HG03064 (cell line): ENCODE results near the gene RBM26.

Source experiments
- ATAC-seq: cut with Tn5 transposase; IDR thresholded peaks from one replicate; pipeline ENCODE4 v1.9.1; 2021; ENCODE audit warnings: low read depth; ENCODE audit not compliant: unreplicated experiment

Gene RBM26

GRCh38 chr13:79423801-79424642, 18.0 kb upstream of the RBM26 start:
- peak; percentile 67 for ATAC-seq

DNA sequence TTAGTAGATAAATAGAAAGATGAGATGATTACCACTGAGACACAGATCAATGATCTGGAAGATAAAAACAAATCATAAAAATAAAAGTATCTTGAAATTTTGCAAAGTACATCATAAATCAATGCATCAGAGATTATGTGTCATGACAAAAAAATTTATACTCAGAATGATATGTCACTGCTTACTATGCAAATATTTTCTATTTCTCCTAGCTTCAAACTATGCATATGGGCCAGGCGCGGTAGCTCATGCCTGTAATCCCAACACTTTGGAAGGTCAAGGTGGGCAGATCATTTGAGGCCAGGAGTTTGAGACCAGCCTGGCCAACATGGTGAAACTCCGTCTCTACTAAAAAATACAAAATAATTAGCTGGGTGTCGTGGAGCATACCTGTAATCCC, 17.3 kb upstream of the RBM26 start:
- no peak for ATAC-seq

DNA sequence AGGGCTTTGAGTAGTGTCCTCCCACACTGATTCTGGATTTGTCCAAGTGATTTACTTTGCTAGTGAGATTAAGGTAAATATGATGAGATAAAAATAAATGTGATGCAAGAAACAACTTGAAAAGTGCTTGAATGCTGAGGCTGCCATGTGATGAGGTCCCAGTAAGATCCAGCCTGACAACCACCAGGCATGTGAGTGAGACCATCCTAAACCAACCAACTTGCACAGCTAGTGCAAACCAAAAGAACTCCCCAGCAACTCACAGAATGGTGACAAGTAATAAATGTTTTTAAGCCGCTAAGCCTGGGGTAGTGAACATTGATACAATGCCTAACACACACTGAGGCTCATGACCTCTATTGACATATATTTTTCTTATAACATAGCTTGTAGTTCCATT, 13.3 kb upstream of the RBM26 start:
- no peak for ATAC-seq

DNA sequence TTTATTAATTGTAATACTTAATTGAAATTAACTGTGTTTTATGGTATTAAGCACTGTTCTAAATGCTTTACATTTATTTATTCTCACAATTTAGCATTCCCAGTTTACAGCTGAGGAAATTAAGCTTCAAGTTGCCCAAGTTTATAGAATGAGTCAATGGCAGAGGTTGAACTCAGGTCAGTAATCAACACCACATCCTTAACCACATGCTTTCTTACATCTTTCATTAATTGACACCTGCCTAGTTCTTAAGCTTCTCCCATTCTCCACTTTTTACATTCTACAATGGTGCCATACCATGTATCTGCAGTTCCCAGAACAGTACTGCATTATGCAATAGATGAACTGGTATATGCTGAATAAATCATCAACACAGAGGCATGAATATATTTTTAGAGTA, 11.7 kb upstream of the RBM26 start:
- no peak for ATAC-seq

DNA sequence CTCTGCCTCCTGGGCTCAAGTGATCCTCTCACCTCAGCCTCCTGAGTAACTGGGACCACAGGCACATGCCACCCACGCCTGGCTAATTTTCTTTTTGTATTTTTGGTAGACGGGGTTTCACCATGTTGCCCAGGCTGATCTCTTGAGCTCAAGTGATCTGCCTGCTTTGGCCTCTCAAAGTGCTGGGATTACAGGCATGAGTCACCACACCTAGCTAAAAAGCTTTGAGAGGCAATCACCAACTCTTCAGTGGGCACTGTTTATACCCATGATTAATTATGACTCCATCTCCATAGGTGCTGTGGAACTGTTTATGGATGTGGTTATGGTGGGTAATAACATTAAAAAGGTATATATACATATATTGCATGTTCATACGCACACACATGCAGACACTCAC, 7.5 kb upstream of the RBM26 start:
- no peak for ATAC-seq

GRCh38 chr13:79409828-79410227, 3.8 kb upstream of the RBM26 start:
- ATAC-seq = no peak

GRCh38 chr13:79407349-79407979, 1.4 kb upstream of the RBM26 start:
- no peak for ATAC-seq

GRCh38 chr13:79406597-79406908, 498 bp upstream of the RBM26 start:
- peak; percentile 24 for ATAC-seq

DNA sequence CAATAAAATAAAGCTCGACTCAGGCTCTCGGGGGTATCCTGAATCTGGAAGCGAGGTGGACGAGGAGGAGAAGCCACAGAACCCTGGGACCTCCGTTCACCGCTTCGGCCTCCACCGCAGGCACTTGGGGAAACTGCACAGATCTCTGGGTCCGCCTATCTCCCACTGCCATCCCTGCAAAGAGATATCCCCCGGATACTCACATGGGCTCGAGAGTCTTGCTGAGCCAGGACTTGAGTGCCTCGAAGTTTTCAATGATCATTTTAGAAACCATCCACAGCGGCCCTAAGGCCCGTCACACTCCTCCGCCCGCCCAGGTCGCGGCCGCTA, 589 bp downstream of the RBM26 start:
- ATAC-seq = no peak

GRCh38 chr13:79404985-79405384, 1.1 kb downstream of the RBM26 start:
- no peak for ATAC-seq

GRCh38 chr13:79404361-79404760, 1.7 kb downstream of the RBM26 start:
- ATAC-seq = no peak

GRCh38 chr13:79403113-79403512, 2.9 kb downstream of the RBM26 start:
- ATAC-seq = no peak

GRCh38 chr13:79402679-79403078, 3.4 kb downstream of the RBM26 start:
- no peak for ATAC-seq

DNA sequence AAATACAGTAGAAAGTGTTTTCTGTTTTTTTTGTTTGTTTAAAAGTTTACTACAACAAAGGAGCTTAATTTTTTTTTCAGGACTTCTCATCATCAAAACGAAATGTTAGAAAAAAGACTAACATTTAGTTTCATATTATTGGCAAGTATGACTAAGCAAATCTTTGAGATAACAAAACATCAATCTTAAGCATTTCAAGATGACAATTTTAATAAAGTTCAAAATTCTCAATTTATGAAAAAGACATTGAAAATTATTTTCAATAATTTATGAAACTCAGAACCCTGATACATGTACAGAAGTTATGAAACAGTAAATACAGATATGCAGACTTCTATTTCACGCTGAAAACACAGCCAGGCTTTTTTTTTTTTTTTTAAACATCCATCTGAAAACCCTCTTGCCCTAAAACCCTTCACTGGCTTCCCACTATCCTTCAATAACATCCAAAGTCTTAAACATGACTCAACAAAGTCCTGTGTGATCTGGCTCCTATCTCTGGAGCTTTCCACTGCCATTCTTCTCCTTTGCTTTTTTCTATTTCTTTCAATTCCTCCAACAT, 3.9 kb downstream of the RBM26 start:
- ATAC-seq = no peak

DNA sequence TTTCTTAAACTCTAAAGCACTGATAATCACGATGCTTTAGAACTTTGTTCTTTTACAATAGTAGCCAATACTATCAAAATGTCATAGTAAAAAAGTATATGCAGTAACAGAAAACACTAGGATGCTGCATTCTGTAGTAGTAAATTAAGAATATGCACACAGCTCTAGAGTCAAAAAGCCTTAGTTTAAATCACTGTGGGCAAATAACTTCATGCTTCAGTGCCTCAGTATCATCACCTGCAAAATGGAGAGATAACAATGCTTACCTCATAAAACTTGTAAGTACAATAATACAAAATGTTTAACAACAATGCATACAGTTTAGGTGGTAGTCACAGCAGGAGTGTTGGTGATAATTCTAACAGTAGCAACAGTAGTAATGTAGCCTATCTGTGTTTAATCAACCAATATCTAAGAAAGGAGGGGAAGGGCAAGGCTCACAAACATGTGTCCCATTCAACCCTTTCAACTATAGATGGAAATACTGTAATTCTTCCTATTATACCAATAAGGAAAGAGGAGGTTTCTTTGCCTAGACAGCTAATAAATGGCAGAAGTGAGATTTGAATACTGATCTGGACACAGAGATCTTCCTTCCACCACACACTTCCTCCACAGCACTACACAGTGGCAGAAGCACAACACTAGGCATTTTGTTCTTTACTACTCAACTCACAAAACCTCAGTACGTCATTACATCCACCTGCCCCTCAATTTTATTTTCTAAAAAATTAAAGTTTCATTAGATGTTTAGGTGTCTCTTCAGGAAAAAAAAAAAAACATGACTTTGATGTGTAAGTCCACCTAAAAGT, 4.6 kb downstream of the RBM26 start:
- ATAC-seq = peak; percentile 40

DNA sequence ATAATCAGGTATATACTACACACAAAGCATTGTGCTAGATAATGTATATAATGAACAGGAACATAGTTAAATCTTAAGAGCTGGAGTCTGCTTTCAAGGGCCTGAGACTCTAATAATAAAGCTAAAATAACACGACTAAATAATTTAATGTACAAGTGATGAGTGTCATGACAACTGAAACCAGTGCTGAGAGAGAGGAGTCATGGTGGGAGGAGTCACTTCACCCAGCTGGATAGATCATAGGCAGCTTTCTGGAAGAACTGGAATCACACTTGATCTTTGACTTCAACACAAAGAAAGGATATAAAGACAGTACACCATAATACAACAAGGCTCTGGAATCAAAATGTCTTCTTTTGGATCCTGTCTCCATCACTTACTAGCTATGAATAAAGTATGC, 7.1 kb downstream of the RBM26 start:
- ATAC-seq = no peak

DNA sequence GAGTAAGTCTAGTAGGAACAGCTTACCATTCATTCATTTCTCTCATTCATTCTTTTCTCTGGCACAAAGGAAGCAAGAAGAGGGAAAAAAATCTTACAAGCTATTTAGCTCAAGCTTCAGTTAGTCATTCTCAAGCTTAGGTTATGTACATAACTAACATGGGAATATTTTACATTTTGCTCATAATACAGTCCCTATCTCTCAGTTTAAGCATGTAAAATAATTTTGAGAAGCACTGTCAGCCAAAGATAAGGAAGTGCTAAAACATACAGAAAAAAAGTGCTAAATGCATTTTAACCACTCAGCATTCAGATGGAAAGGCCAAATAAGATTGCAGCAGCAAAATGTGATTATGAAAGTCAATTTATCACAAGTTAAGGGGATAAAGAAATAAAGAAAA, 7.9 kb downstream of the RBM26 start:
- ATAC-seq = no peak

GRCh38 chr13:79395881-79396280, 10.2 kb downstream of the RBM26 start:
- ATAC-seq = no peak

- peak; percentile 60 for ATAC-seq
Observed at GRCh38 chr13:79393564-79394249, 12.3 kb downstream of the RBM26 start.

- peak; percentile 49 for ATAC-seq
Observed at GRCh38 chr13:79392882-79393563, 13.0 kb downstream of the RBM26 start.
